Measurements from ENCODE around the gene PI16.

Gene PI16

GRCh38 chr6:36954262-36954931, at the start of gene PI16:
Gene PI16 (plus strand): TSS chr6:36954738. CDS start chr6:36954761, 23 bp downstream.
- peak; percentile 36 for DNase-seq

GRCh38 chr6:36904851-36905393, 49.6 kb upstream of the PI16 start:
- no peak for DNase-seq

- DNase-seq: no peak
Measured at GRCh38 chr6:36906539-36907325, 47.8 kb upstream of the PI16 start.

- no peak for DNase-seq
Measured at GRCh38 chr6:36907781-36908180, 46.8 kb upstream of the PI16 start.

- DNase-seq: no peak
Measured at GRCh38 chr6:36908747-36909146, 45.8 kb upstream of the PI16 start.

GRCh38 chr6:36912030-36912454, 42.5 kb upstream of the PI16 start:
- peak; percentile 69 for DNase-seq

- DNase-seq: peak; percentile 70
Measured at GRCh38 chr6:36912586-36912985, 42.0 kb upstream of the PI16 start.

- no peak for DNase-seq
Measured at GRCh38 chr6:36913082-36913481, 41.5 kb upstream of the PI16 start.

GRCh38 chr6:36914227-36914794, 40.2 kb upstream of the PI16 start:
- DNase-seq: peak; percentile 37

- no peak for DNase-seq
Measured at GRCh38 chr6:36915599-36915998, 38.9 kb upstream of the PI16 start.

- no peak for DNase-seq
Measured at GRCh38 chr6:36916126-36916525, 38.4 kb upstream of the PI16 start.

GRCh38 chr6:36917541-36918193, 36.9 kb upstream of the PI16 start:
- DNase-seq: no peak

- DNase-seq: no peak
Measured at GRCh38 chr6:36920049-36920448, 34.5 kb upstream of the PI16 start.

- DNase-seq: no peak
Measured at GRCh38 chr6:36920546-36920945, 34.0 kb upstream of the PI16 start.

GRCh38 chr6:36924131-36924530, 30.4 kb upstream of the PI16 start:
- no peak for DNase-seq

- DNase-seq: no peak
Measured at GRCh38 chr6:36924778-36925374, 29.7 kb upstream of the PI16 start.

GRCh38 chr6:36925809-36926208, 28.7 kb upstream of the PI16 start:
- DNase-seq: no peak

GRCh38 chr6:36926708-36927513, 27.6 kb upstream of the PI16 start:
- DNase-seq: no peak

GRCh38 chr6:36927691-36928546, 26.6 kb upstream of the PI16 start:
- DNase-seq: no peak

GRCh38 chr6:36928547-36928918, 26.0 kb upstream of the PI16 start:
- DNase-seq: no peak

GRCh38 chr6:36929152-36929551, 25.4 kb upstream of the PI16 start:
- no peak for DNase-seq
